Fibroblast of peridontal ligament (primary cell): ENCODE data around the gene MAGED4.
"Not testable (repeated sequence)": the region's sequence is repeated elsewhere in the genome, so short reads cannot be mapped to it uniquely, and the experiment has no call there.

Experiments used
- DNase-seq: peaks from one replicate; pipeline ENCODE4 v3.0.0-alpha.2; 2010; ENCODE audit errors: extremely low read depth

Gene MAGED4

GRCh38 chrX:52184440-52185077 lies at the start of gene MAGED4:
Gene MAGED4 (plus strand): TSS chrX:52184888. CDS start chrX:52185923, 1,035 bp downstream.
- DNase-seq: not testable (repeated sequence)

- DNase-seq: no peak
Observed at GRCh38 chrX:52138830-52139544, 45.7 kb upstream of the MAGED4 start.

- DNase-seq: no peak
Observed at GRCh38 chrX:52139545-52139895, 45.2 kb upstream of the MAGED4 start.

- DNase-seq: no peak
Observed at GRCh38 chrX:52140020-52140419, 44.7 kb upstream of the MAGED4 start.

- DNase-seq: not testable (repeated sequence)
Observed at GRCh38 chrX:52150667-52151066, 34.0 kb upstream of the MAGED4 start.

GRCh38 chrX:52160140-52160539 lies 24.5 kb upstream of the MAGED4 start:
- not testable (repeated sequence) for DNase-seq

- DNase-seq: no peak
Observed at GRCh38 chrX:52166840-52167239, 17.8 kb upstream of the MAGED4 start.

- not testable (repeated sequence) for DNase-seq
Observed at GRCh38 chrX:52171055-52171454, 13.6 kb upstream of the MAGED4 start.

GRCh38 chrX:52185078-52185453 lies 378 bp downstream of the MAGED4 start:
- not testable (repeated sequence) for DNase-seq

- DNase-seq: not testable (repeated sequence)
Observed at GRCh38 chrX:52211405-52211804, 26.7 kb downstream of the MAGED4 start.

- DNase-seq: no peak
Observed at GRCh38 chrX:52213276-52213675, 28.6 kb downstream of the MAGED4 start.

GRCh38 chrX:52216541-52216940 lies 31.9 kb downstream of the MAGED4 start:
- DNase-seq: no peak

GRCh38 chrX:52217494-52218160 lies 32.9 kb downstream of the MAGED4 start:
- no peak for DNase-seq

- DNase-seq: no peak
Observed at GRCh38 chrX:52220936-52221335, 36.2 kb downstream of the MAGED4 start.
